ENCODE data around the gene TMEM198. TPM values are rescaled to one million over a fixed set of nuclear protein-coding genes. Genes with fewer than 3 reads are reported as not detected.

The TMEM198 gene
- total and polyA plus RNA-seq, 2 donors (not counting 1 experiment from before 2014, with no cell fraction given) = 0.39 to 1.1 TPM

DNA sequence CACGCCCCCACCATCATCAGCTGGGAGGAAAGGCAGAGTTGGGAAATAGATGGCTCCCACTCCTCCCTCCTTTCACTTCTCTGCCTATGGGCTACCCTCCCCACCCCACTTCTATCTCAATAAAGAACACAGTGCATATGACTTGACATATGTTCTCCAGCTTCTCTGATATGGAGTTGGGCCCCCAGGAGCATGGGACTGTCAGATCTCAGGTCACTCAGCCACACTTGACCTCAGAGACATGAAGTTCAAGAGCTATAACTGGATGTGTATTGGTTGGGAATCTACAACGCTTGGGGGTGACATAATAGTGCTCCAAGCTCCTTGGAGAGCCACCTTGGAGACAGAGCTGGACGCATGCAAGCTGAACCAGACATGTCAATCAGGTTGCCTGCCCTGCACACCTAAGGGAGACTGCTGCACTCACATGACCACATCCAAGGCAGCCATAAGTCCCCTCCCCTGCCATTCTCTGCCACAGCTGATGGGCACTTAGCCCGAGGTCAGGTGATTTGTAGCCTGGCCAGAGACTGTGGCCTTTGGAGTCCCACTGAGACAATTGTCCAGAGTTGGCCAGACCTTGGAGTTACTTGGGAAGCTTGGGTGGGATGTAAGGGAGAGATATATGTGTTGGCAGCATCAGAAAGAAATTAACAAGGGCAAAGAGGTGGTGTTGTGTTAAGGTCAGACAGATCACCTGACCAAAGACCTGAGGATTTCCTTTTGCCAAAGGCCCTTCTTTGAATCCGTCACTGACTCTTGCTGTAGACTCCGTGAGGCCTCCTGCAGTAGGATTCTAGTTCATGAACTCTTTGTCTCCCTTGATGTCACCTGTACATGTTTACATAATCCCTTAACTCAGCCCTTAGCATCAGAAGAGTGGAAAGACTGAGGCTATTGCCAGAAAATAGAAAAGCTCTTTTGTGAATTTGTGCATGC, 32.0 kb downstream of the TMEM198 start:
- Histone ChIP-seq H3K27me3 (replicated peaks in 1 of 4; ENCODE audit: control extremely low read depth in 1 of 4, control insufficient read depth in 3 of 4, insufficient read depth in 4 of 4, low read length in 3 of 4) (peaks cover 0 to 34% (median 13%) of the 10 kb centered on the region in 4 experiments), H3K36me3 (replicated peaks in 1 of 2; ENCODE audit: control extremely low read depth in 1 of 2, control insufficient read depth in 1 of 2, extremely low read depth in 1 of 2, insufficient read depth in 2 of 2, low read length in 1 of 2) (no peaks in the 10 kb centered on the region), H3K79me2 (ENCODE audit: control insufficient read depth, insufficient read depth, low read length) (no peaks in the 10 kb centered on the region), H4K20me1 (ENCODE audit: control insufficient read depth, insufficient read depth, low read length, poor library complexity, severe bottlenecking) (no peaks in the 10 kb centered on the region), H3K9ac (ENCODE audit: low read length) (no peak overlapping the region), H3K4me1 (ENCODE audit: control insufficient read depth in 2 of 2, insufficient read depth in 2 of 2, low read length in 2 of 2) (peaks cover 4 to 5% of the 10 kb centered on the region in 2 donors), H3K4me3 (ENCODE audit: control extremely low read depth in 1 of 5, extremely low read depth in 1 of 5, insufficient read depth in 1 of 5, low read depth in 2 of 5, low read length in 4 of 5) (no peak overlapping the region), H3K9me3 (ENCODE audit: control extremely low read depth in 1 of 3, control insufficient read depth in 2 of 3, insufficient read depth in 1 of 3, low read length in 2 of 3) (no peaks in the 10 kb centered on the region), H3K27ac (ENCODE audit: low read length in 2 of 2) (no peak overlapping the region), H2AFZ (ENCODE audit: insufficient read depth, low read depth, low read length, poor library complexity, severe bottlenecking) (no peak overlapping the region), H3K4me2 (replicated peaks; ENCODE audit: low read depth, low read length, poor library complexity, severe bottlenecking) (no peak overlapping the region)
- TF ChIP-seq CTCF (IDR thresholded peaks at IDR 0.05) (no peak), EZH2 (IDR thresholded peaks at IDR 0.05; ENCODE audit: borderline replicate concordance, insufficient read depth, low read depth, low read length, poor library complexity, severe bottlenecking) (no peak)
- 90% methylated on average over 4 of the region's 6 CpGs for WGBS (ENCODE audit: insufficient coverage)
- H3K9me3 Mint-ChIP-seq (ENCODE audit: insufficient read depth) = no peaks in the 10 kb centered on the region
- H3K27me3 Mint-ChIP-seq = peaks cover 48% of the 10 kb centered on the region
- ChIA-PET POLR2A (no interaction called here), CTCF (interaction anchor here (1.2 kb wide), 1 partner anchor 16 kb away, joined by 3 read pairs; no protein-coding TSS in a partner anchor)
- H3K4me1 Mint-ChIP-seq = peaks cover 2% of the 10 kb centered on the region
- H3K4me3 Mint-ChIP-seq = no peak overlapping the region
- no peak for DNase-seq
- no peak overlapping the region for H3K27ac Mint-ChIP-seq
- ATAC-seq (ENCODE audit: low read depth) = no peak
- intact Hi-C loops (cut with micrococcal nuclease) = no loop called here

Measured in B cell (primary cell).